ENCODE results near the gene SAMD1. TPM values are rescaled to one million over a fixed set of nuclear protein-coding genes. Genes with fewer than 3 reads are reported as not detected.
A peak's percentile ranks its signal among the peaks of the same experiment; 100 is the strongest.

SAMD1 gene
- polyA plus RNA-seq, 1 donor from 2014 or later = 2.8 TPM

GRCh38 chr19:14117668-14118164 is 27.2 kb upstream of the SAMD1 start, which contains the start of gene PRKACA:
TSS of gene PRKACA (minus strand) at chr19:14117762. CDS start at chr19:14117547, 215 bp downstream.
- H3K4me3 Mint-ChIP-seq = peak within 1 kb of the TSS; percentile 91 to 96 (median 96)
- H3K27ac Mint-ChIP-seq = peak within 1 kb of the TSS; percentile 92 to 98 (median 98)
- H3K27me3 Mint-ChIP-seq = no peaks in the 10 kb centered on the region
- H3K4me1 Mint-ChIP-seq = peaks cover 24 to 33% (median 27%) of the 10 kb centered on the region in 3 donors
- no peaks in the 10 kb centered on the region for H3K9me3 Mint-ChIP-seq
- peaks cover 1% of the 10 kb centered on the region for H3K36me3 Mint-ChIP-seq

GRCh38 chr19:14116918-14117578 is 26.5 kb upstream of the SAMD1 start:
- Mint-ChIP-seq H3K9me3 (no peaks in the 10 kb centered on the region), H3K27ac (peak overlapping the region in 2 of 3 donors; percentile 66 to 95), H3K27me3 (no peaks in the 10 kb centered on the region), H3K4me3 (peak overlapping the region; percentile 78 to 95 (median 90)), H3K4me1 (peaks cover 24 to 33% (median 27%) of the 10 kb centered on the region in 3 donors), H3K36me3 (peaks cover 1% of the 10 kb centered on the region)

GRCh38 chr19:14116525-14116917 is 26.0 kb upstream of the SAMD1 start:
- Mint-ChIP-seq H3K27ac (peak overlapping the region; percentile 50 to 95 (median 63)), H3K36me3 (peaks cover 1% of the 10 kb centered on the region), H3K9me3 (no peaks in the 10 kb centered on the region), H3K4me1 (peaks cover 24 to 33% (median 27%) of the 10 kb centered on the region in 3 donors), H3K27me3 (no peaks in the 10 kb centered on the region), H3K4me3 (peak overlapping the region; percentile 78 to 95 (median 88))

- no peaks in the 10 kb centered on the region for H3K9me3 Mint-ChIP-seq
- H3K27ac Mint-ChIP-seq = peak overlapping the region in 1 of 3 donors; percentile 50
- H3K27me3 Mint-ChIP-seq = no peaks in the 10 kb centered on the region
- H3K36me3 Mint-ChIP-seq = peaks cover 1% of the 10 kb centered on the region
- peaks cover 24 to 33% (median 27%) of the 10 kb centered on the region in 3 donors for H3K4me1 Mint-ChIP-seq
- H3K4me3 Mint-ChIP-seq = peak overlapping the region; percentile 78 to 92 (median 80)
Measured at GRCh38 chr19:14115756-14116155, 25.2 kb upstream of the SAMD1 start.

- Mint-ChIP-seq H3K4me3 (peak overlapping the region in 2 of 4 donors; percentile 60 to 65), H3K36me3 (peaks cover 1% of the 10 kb centered on the region), H3K9me3 (no peaks in the 10 kb centered on the region), H3K4me1 (peaks cover 24 to 33% (median 27%) of the 10 kb centered on the region in 3 donors), H3K27ac (peak overlapping the region; percentile 23 to 67 (median 54)), H3K27me3 (no peaks in the 10 kb centered on the region)
Measured at GRCh38 chr19:14114854-14115253, 24.3 kb upstream of the SAMD1 start.

- Mint-ChIP-seq H3K36me3 (peaks cover 1% of the 10 kb centered on the region), H3K27me3 (no peaks in the 10 kb centered on the region), H3K4me3 (peak overlapping the region in 1 of 4 donors; percentile 65), H3K9me3 (no peaks in the 10 kb centered on the region), H3K4me1 (peaks cover 24 to 33% (median 27%) of the 10 kb centered on the region in 3 donors), H3K27ac (peak overlapping the region in 2 of 3 donors; percentile 23 to 41)
Measured at GRCh38 chr19:14114439-14114838, 23.9 kb upstream of the SAMD1 start.

GRCh38 chr19:14113762-14114414 is 23.3 kb upstream of the SAMD1 start:
- no peaks in the 10 kb centered on the region for H3K9me3 Mint-ChIP-seq
- peaks cover 23 to 28% (median 24%) of the 10 kb centered on the region in 3 donors for H3K4me1 Mint-ChIP-seq
- H3K4me3 Mint-ChIP-seq = peak overlapping the region in 1 of 4 donors; percentile 12
- peak overlapping the region in 1 of 3 donors; percentile 41 for H3K27ac Mint-ChIP-seq
- no peaks in the 10 kb centered on the region for H3K27me3 Mint-ChIP-seq
- H3K36me3 Mint-ChIP-seq = peaks cover 1% of the 10 kb centered on the region

- Mint-ChIP-seq H3K27me3 (no peaks in the 10 kb centered on the region), H3K4me1 (peaks cover 18 to 24% (median 19%) of the 10 kb centered on the region in 3 donors), H3K36me3 (peaks cover 1% of the 10 kb centered on the region), H3K9me3 (no peaks in the 10 kb centered on the region), H3K4me3 (no peak overlapping the region), H3K27ac (no peak overlapping the region)
Measured at GRCh38 chr19:14112809-14113385, 22.3 kb upstream of the SAMD1 start.

GRCh38 chr19:14112051-14112808 is 21.7 kb upstream of the SAMD1 start:
- no peak overlapping the region for H3K4me3 Mint-ChIP-seq
- H3K27ac Mint-ChIP-seq = no peak overlapping the region
- H3K4me1 Mint-ChIP-seq = peaks cover 17 to 19% (median 18%) of the 10 kb centered on the region in 3 donors
- H3K9me3 Mint-ChIP-seq = no peaks in the 10 kb centered on the region
- no peaks in the 10 kb centered on the region for H3K27me3 Mint-ChIP-seq
- peaks cover 1% of the 10 kb centered on the region for H3K36me3 Mint-ChIP-seq

GRCh38 chr19:14111486-14111885 is 20.9 kb upstream of the SAMD1 start:
- no peak overlapping the region for H3K4me3 Mint-ChIP-seq

GRCh38 chr19:14110650-14111049 is 20.1 kb upstream of the SAMD1 start:
- peak overlapping the region in 1 of 3 donors; percentile 83 for H3K27ac Mint-ChIP-seq
- no peak overlapping the region for H3K4me3 Mint-ChIP-seq
- no peaks in the 10 kb centered on the region for H3K9me3 Mint-ChIP-seq
- no peaks in the 10 kb centered on the region for H3K27me3 Mint-ChIP-seq
- peaks cover 7 to 12% (median 9%) of the 10 kb centered on the region in 3 donors for H3K4me1 Mint-ChIP-seq
- no peaks in the 10 kb centered on the region for H3K36me3 Mint-ChIP-seq

More at GRCh38 chr19:14111486-14111885, 20.9 kb upstream of the SAMD1 start:
- H3K4me1 Mint-ChIP-seq = peaks cover 14 to 18% (median 16%) of the 10 kb centered on the region in 3 donors
- H3K36me3 Mint-ChIP-seq = no peaks in the 10 kb centered on the region
- no peaks in the 10 kb centered on the region for H3K27me3 Mint-ChIP-seq
- H3K9me3 Mint-ChIP-seq = no peaks in the 10 kb centered on the region
- no peak overlapping the region for H3K27ac Mint-ChIP-seq

GRCh38 chr19:14107581-14108461 is 17.3 kb upstream of the SAMD1 start:
- Mint-ChIP-seq H3K9me3 (no peaks in the 10 kb centered on the region), H3K27ac (no peak overlapping the region), H3K4me1 (peaks cover 0 to 3% (median under 1%) of the 10 kb centered on the region in 3 donors), H3K4me3 (no peak overlapping the region), H3K27me3 (no peaks in the 10 kb centered on the region), H3K36me3 (peaks cover 2% of the 10 kb centered on the region)

GRCh38 chr19:14106840-14107239 is 16.3 kb upstream of the SAMD1 start:
- peak overlapping the region in 1 of 4 donors; percentile 28 for H3K4me3 Mint-ChIP-seq
- H3K27ac Mint-ChIP-seq = no peak overlapping the region
- peaks cover 0 to 3% (median 0%) of the 10 kb centered on the region in 3 donors for H3K4me1 Mint-ChIP-seq
- H3K36me3 Mint-ChIP-seq = peaks cover 2% of the 10 kb centered on the region
- H3K9me3 Mint-ChIP-seq = no peaks in the 10 kb centered on the region
- no peaks in the 10 kb centered on the region for H3K27me3 Mint-ChIP-seq
